ENCODE data around the gene TPSG1.
A peak's percentile ranks its signal among the peaks of the same experiment; 100 is the strongest.
"Not testable (repeated sequence)": the region's sequence is repeated elsewhere in the genome, so short reads cannot be mapped to it uniquely, and the experiment has no call there.

Gene TPSG1

GRCh38 chr16:1271380-1271723, 46.3 kb upstream of the TPSG1 start:
- Histone ChIP-seq H3K4me3 (ENCODE audit: low read depth, low read length) (no peak overlapping the region), H3K27me3 (ENCODE audit: control insufficient read depth, insufficient read depth, low read length) (no peaks in the 10 kb centered on the region)

GRCh38 chr16:1269418-1269817, 44.4 kb upstream of the TPSG1 start:
- not testable (repeated sequence) for H3K4me2 ChIP-seq (ENCODE audit: low read length); H3K9me3 ChIP-seq (ENCODE audit: control insufficient read depth, low read length); H3K79me2 ChIP-seq; H2AFZ ChIP-seq; H3K4me3 ChIP-seq (ENCODE audit: low read depth, low read length); H3K4me1 ChIP-seq; H3K27me3 ChIP-seq (ENCODE audit: control insufficient read depth, insufficient read depth, low read length); H3K27ac ChIP-seq; H3K36me3 ChIP-seq (ENCODE audit: control insufficient read depth, insufficient read depth, low read length); H3K9ac ChIP-seq

More at GRCh38 chr16:1271380-1271723, 46.3 kb upstream of the TPSG1 start:
- H3K9me3 ChIP-seq (ENCODE audit: control insufficient read depth, low read length): no peaks in the 10 kb centered on the region
- TF ChIP-seq CTCF (IDR thresholded peaks at IDR 0.05): no peak
- H3K36me3 ChIP-seq (ENCODE audit: control insufficient read depth, insufficient read depth, low read length): no peaks in the 10 kb centered on the region
- no peak overlapping the region for H3K4me2 ChIP-seq (ENCODE audit: low read length)
- H2AFZ ChIP-seq: no peak overlapping the region
- H3K9ac ChIP-seq: no peak overlapping the region
- peaks cover 5% of the 10 kb centered on the region for H3K4me1 ChIP-seq
- no peaks in the 10 kb centered on the region for H3K79me2 ChIP-seq
- H3K27ac ChIP-seq: no peak overlapping the region

GRCh38 chr16:1265826-1266225, 40.8 kb upstream of the TPSG1 start:
- H3K4me3 ChIP-seq (ENCODE audit: low read depth, low read length): no peak overlapping the region
- peaks cover 6% of the 10 kb centered on the region for H3K27me3 ChIP-seq (ENCODE audit: control insufficient read depth, insufficient read depth, low read length)
- no peak overlapping the region for H3K4me2 ChIP-seq (ENCODE audit: low read length)
- H3K4me1 ChIP-seq: peaks cover 4% of the 10 kb centered on the region
- no peak for TF ChIP-seq CTCF (IDR thresholded peaks at IDR 0.05)
- no peaks in the 10 kb centered on the region for H3K36me3 ChIP-seq (ENCODE audit: control insufficient read depth, insufficient read depth, low read length)
- H3K9ac ChIP-seq: no peak overlapping the region
- H3K79me2 ChIP-seq: no peaks in the 10 kb centered on the region
- no peaks in the 10 kb centered on the region for H3K9me3 ChIP-seq (ENCODE audit: control insufficient read depth, low read length)
- H2AFZ ChIP-seq: no peak overlapping the region
- H3K27ac ChIP-seq: no peak overlapping the region

- no peak overlapping the region for H3K4me2 ChIP-seq (ENCODE audit: low read length)
- H3K36me3 ChIP-seq (ENCODE audit: control insufficient read depth, insufficient read depth, low read length): no peaks in the 10 kb centered on the region
- H3K27ac ChIP-seq: no peak overlapping the region
- no peaks in the 10 kb centered on the region for H3K9me3 ChIP-seq (ENCODE audit: control insufficient read depth, low read length)
- no peaks in the 10 kb centered on the region for H3K79me2 ChIP-seq
- no peak overlapping the region for H3K4me3 ChIP-seq (ENCODE audit: low read depth, low read length)
- peaks cover 6% of the 10 kb centered on the region for H3K27me3 ChIP-seq (ENCODE audit: control insufficient read depth, insufficient read depth, low read length)
- H3K4me1 ChIP-seq: peaks cover 4% of the 10 kb centered on the region
- TF ChIP-seq CTCF (IDR thresholded peaks at IDR 0.05): no peak
- no peak overlapping the region for H3K9ac ChIP-seq
- peak overlapping the region; percentile 21 for H2AFZ ChIP-seq
These were observed 40.1 kb upstream of the TPSG1 start for GRCh38 chr16:1265090-1265630.

- Histone ChIP-seq H3K36me3 (ENCODE audit: control insufficient read depth, insufficient read depth, low read length) (no peaks in the 10 kb centered on the region), H3K27ac (no peak overlapping the region), H3K4me3 (ENCODE audit: low read depth, low read length) (no peak overlapping the region), H3K4me1 (peaks cover 4% of the 10 kb centered on the region), H3K27me3 (ENCODE audit: control insufficient read depth, insufficient read depth, low read length) (peaks cover 6% of the 10 kb centered on the region), H3K4me2 (ENCODE audit: low read length) (no peak overlapping the region), H2AFZ (no peak overlapping the region), H3K79me2 (no peaks in the 10 kb centered on the region), H3K9me3 (ENCODE audit: control insufficient read depth, low read length) (no peaks in the 10 kb centered on the region), H3K9ac (no peak overlapping the region)
- TF ChIP-seq CTCF (IDR thresholded peaks at IDR 0.05): no peak
These were observed 39.4 kb upstream of the TPSG1 start for GRCh38 chr16:1264345-1265089.
